GM13976 (cell line): ENCODE results near the gene SHQ1.

Experiments
- DNase-seq: peaks from one replicate; pipeline ENCODE4 v3.0.0; 2012; ENCODE audit warnings: low spot score
- CTCF ChIP-seq: IDR thresholded peaks from 2 replicates; pipeline ENCODE4 v1.5.1; 2012; ENCODE audit warnings: borderline replicate concordance, mild to moderate bottlenecking; ENCODE audit not compliant: insufficient read depth; ENCODE audit errors: extremely low read depth, missing control alignments, control extremely low read depth
- in situ Hi-C: fragments of 300-500 bp; cut with MboI; formaldehyde crosslinking; loops from one replicate; pipeline ENCODE4 v1.12.0; 2022; ENCODE audit warnings: low sequenced_read_pairs, mixed read lengths, inconsistent platforms; ENCODE audit not compliant: unreplicated experiment

SHQ1 gene

GRCh38 chr3:72782521-72782920 lies 65.7 kb downstream of the SHQ1 start:
- DNase-seq: no peak
- in situ Hi-C loops: no loop called here
- TF ChIP-seq CTCF: no peak

GRCh38 chr3:72769758-72770540 lies 78.3 kb downstream of the SHQ1 start:
- in situ Hi-C loops: no loop called here
- DNase-seq: no peak
- TF ChIP-seq CTCF: no peak

GRCh38 chr3:72768936-72769335 lies 79.3 kb downstream of the SHQ1 start:
- in situ Hi-C loops: no loop called here
- no peak for DNase-seq
- no peak for TF ChIP-seq CTCF

GRCh38 chr3:72768481-72768880 lies 79.8 kb downstream of the SHQ1 start:
- in situ Hi-C loops: no loop called here
- TF ChIP-seq CTCF: no peak
- no peak for DNase-seq

GRCh38 chr3:72768006-72768441 lies 80.2 kb downstream of the SHQ1 start:
- no peak for TF ChIP-seq CTCF
- DNase-seq: no peak
- in situ Hi-C loops: no loop called here

GRCh38 chr3:72766866-72767265 lies 81.4 kb downstream of the SHQ1 start:
- TF ChIP-seq CTCF: no peak
- DNase-seq: no peak
- in situ Hi-C loops: no loop called here
